Measurements from ENCODE around the gene TFDP1.

The TFDP1 gene

GRCh38 chr13:113589961-113590339 is 5.4 kb downstream of the TFDP1 start:
- TF ChIP-seq CTCF (IDR thresholded peaks at IDR 0.05) = no peak

DNA sequence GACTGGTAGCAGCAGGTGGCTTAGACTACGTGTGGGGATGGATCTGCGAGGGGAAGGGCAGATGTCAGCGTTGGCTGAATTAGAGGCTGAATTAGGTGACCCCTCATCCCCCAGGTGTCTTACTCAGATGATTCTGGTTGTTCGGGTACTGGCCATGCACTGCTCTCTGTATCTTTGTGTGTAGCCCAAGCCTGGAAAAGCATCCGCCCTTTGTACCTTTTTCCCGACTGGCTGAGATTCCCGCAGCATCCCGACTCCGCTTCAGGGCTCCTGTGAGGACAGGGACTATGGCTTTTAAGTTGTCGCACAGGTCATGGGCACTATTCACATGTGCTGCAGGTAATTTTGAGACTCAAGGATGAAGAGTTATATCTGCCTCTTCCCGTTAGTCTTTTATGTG is 7.2 kb downstream of the TFDP1 start:
- TF ChIP-seq CTCF (IDR thresholded peaks at IDR 0.05) = no peak

- TF ChIP-seq CTCF (IDR thresholded peaks at IDR 0.05) = no peak
Measured at GRCh38 chr13:113592571-113592970, 8.0 kb downstream of the TFDP1 start.

GRCh38 chr13:113595131-113595530 is 10.6 kb downstream of the TFDP1 start:
- TF ChIP-seq CTCF (IDR thresholded peaks at IDR 0.05) = no peak

DNA sequence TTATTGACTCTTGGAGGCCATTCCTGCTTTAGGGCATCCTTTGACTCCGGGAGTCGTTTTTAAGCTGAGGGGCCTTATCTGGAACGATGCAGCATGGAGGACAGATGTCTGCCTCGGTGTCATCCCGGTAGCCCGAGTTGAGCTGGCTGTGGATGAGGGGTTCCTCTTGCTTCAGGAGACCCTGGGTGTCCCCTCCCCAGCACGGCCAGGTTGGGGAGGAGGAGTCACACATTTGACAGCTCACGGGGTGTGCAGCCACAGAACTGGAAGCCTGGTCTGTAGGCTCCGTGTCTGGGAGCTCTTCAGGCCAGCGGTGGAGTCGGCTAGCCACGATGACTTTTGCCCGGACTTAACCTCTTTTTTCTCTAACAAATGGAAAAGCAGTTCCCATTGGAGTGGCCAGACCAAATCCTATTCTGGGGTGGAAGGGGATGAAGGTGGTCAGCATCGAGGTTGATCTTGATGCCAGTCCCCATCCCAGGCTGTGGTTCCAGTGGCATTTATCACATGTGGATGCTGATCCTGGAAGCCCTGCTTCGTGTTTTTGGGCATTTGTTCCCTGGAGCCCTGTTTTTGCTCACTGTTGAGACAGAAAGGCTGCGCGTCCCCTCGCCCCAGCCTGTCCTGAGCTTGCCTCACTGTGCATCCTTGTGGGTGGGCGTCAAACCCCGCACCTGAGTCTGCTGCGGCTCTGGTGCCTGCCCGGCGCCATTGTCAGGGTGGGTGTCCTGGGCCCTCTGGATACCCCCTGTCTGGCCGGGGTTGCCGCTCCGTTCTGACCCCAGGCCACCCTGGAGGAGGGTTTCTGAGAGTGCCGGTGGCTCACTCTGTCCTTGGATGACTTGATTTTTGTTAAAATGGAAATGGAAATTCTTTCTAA is 12.0 kb downstream of the TFDP1 start:
- TF ChIP-seq CTCF (IDR thresholded peaks at IDR 0.05) = no peak

DNA sequence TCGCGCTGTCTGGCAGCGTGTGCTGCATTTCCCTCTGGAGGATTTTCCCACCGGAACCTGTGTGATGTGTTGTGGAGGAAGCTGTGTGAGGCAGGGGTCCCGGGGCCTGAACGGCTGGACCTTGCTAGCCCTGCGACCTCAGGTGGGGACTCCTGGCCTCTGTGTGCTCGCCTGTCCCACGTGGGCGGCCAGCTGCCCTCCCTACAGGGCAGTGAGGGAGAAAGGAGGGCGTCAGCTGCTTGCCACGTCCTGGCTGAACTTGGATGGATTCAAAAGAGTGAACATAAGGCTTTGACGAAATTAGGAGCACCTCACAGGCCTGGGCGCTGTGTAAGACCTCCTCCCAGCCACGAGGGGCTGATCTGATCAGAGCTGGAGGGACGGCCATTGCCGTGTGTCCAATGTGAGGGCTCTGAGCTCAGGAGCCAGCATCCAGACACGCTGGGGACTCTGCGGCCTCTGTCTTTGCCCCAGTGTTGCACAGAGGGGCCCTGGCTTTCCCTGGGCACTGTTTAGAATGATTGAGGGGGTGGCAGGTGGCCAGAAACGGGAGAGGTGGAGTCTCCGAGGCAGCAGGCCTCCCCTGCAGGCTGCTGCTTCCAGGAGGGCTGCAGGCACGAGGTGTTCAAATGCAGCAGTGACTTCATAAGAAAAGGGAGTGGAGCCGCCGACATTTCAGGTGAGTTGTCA is 13.0 kb downstream of the TFDP1 start:
- no peak for TF ChIP-seq CTCF (IDR thresholded peaks at IDR 0.05)

DNA sequence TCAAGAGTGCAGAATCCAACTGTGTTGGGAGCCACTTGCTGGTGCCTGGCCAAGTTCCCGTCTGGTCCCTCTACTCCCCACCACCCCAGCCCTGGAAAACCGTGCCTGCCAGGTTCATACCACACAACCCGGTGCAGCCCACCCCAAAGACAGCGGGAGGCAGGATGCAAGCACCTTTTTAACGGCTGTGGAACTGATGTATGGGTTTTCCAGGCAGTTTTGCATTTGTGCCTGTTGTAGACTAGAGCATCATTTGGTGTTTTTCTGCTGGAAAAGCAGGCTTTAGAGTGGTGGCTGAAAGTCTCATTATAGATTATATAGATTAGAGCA is 13.5 kb downstream of the TFDP1 start:
- TF ChIP-seq CTCF (IDR thresholded peaks at IDR 0.05) = no peak
